Measurements from ENCODE around the gene KDM5A. TPM values are rescaled to one million over a fixed set of nuclear protein-coding genes. Genes with fewer than 3 reads are reported as not detected.
"Not testable (repeated sequence)": the region's sequence is repeated elsewhere in the genome, so short reads cannot be mapped to it uniquely, and the experiment has no call there.

The KDM5A gene
- polyA plus RNA-seq, 1 donor, result 25.9 TPM

GRCh38 chr12:304805-305204 lies 84.3 kb downstream of the KDM5A start:
- Histone ChIP-seq H3K36me3 (ENCODE audit: control insufficient read depth, insufficient read depth, low read length) (peaks cover 54% of the 10 kb centered on the region), H3K9me3 (ENCODE audit: control insufficient read depth, low read depth, low read length) (no peaks in the 10 kb centered on the region), H3K27me3 (ENCODE audit: control insufficient read depth, insufficient read depth, low read length) (no peaks in the 10 kb centered on the region), H3K27ac (ENCODE audit: low read length) (no peak overlapping the region), H3K4me3 (ENCODE audit: low read length) (no peak overlapping the region), H3K4me1 (ENCODE audit: control insufficient read depth, insufficient read depth, low read length) (no peaks in the 10 kb centered on the region)
- DNase-seq, result no peak
- WGBS (ENCODE audit: insufficient coverage, low lambda C conversion rate), result 100% methylated on average over 1 of the region's 5 CpGs

GRCh38 chr12:302766-303165 lies 86.4 kb downstream of the KDM5A start:
- DNase-seq; H3K9me3 ChIP-seq (ENCODE audit: control insufficient read depth, low read depth, low read length); H3K4me3 ChIP-seq (ENCODE audit: low read length); H3K4me1 ChIP-seq (ENCODE audit: control insufficient read depth, insufficient read depth, low read length); H3K27ac ChIP-seq (ENCODE audit: low read length); H3K27me3 ChIP-seq (ENCODE audit: control insufficient read depth, insufficient read depth, low read length): not testable (repeated sequence)
- H3K36me3 ChIP-seq (ENCODE audit: control insufficient read depth, insufficient read depth, low read length), result peaks cover 40% of the 10 kb centered on the region
- no CpG with 5 or more reads among the region's 3 CpGs for WGBS (ENCODE audit: insufficient coverage, low lambda C conversion rate)

- H3K4me1 ChIP-seq (ENCODE audit: control insufficient read depth, insufficient read depth, low read length); H3K4me3 ChIP-seq (ENCODE audit: low read length); H3K27me3 ChIP-seq (ENCODE audit: control insufficient read depth, insufficient read depth, low read length); H3K27ac ChIP-seq (ENCODE audit: low read length); DNase-seq; H3K9me3 ChIP-seq (ENCODE audit: control insufficient read depth, low read depth, low read length): not testable (repeated sequence)
- no CpG with 5 or more reads among the region's 1 CpG for WGBS (ENCODE audit: insufficient coverage, low lambda C conversion rate)
- H3K36me3 ChIP-seq (ENCODE audit: control insufficient read depth, insufficient read depth, low read length), result peaks cover 37% of the 10 kb centered on the region
Measured at GRCh38 chr12:300166-300565, 89.0 kb downstream of the KDM5A start.

- not testable (repeated sequence) for H3K9me3 ChIP-seq (ENCODE audit: control insufficient read depth, low read depth, low read length); H3K4me3 ChIP-seq (ENCODE audit: low read length); H3K27me3 ChIP-seq (ENCODE audit: control insufficient read depth, insufficient read depth, low read length); H3K4me1 ChIP-seq (ENCODE audit: control insufficient read depth, insufficient read depth, low read length); H3K27ac ChIP-seq (ENCODE audit: low read length); DNase-seq
- peaks cover 38% of the 10 kb centered on the region for H3K36me3 ChIP-seq (ENCODE audit: control insufficient read depth, insufficient read depth, low read length)
- WGBS (ENCODE audit: insufficient coverage, low lambda C conversion rate), result no CpG with 5 or more reads among the region's 5 CpGs
Measured at GRCh38 chr12:299511-299910, 89.6 kb downstream of the KDM5A start.

GRCh38 chr12:298059-298458 lies 91.1 kb downstream of the KDM5A start:
- H3K4me1 ChIP-seq (ENCODE audit: control insufficient read depth, insufficient read depth, low read length); DNase-seq; H3K27me3 ChIP-seq (ENCODE audit: control insufficient read depth, insufficient read depth, low read length); H3K27ac ChIP-seq (ENCODE audit: low read length); H3K9me3 ChIP-seq (ENCODE audit: control insufficient read depth, low read depth, low read length); H3K4me3 ChIP-seq (ENCODE audit: low read length): not testable (repeated sequence)
- no CpG with 5 or more reads among the region's 8 CpGs for WGBS (ENCODE audit: insufficient coverage, low lambda C conversion rate)
- peaks cover 39% of the 10 kb centered on the region for H3K36me3 ChIP-seq (ENCODE audit: control insufficient read depth, insufficient read depth, low read length)

GRCh38 chr12:295132-295531 lies 94.0 kb downstream of the KDM5A start:
- no peak for DNase-seq
- no peaks in the 10 kb centered on the region for H3K4me1 ChIP-seq (ENCODE audit: control insufficient read depth, insufficient read depth, low read length)
- no peaks in the 10 kb centered on the region for H3K9me3 ChIP-seq (ENCODE audit: control insufficient read depth, low read depth, low read length)
- H3K27ac ChIP-seq (ENCODE audit: low read length), result no peak overlapping the region
- no peak overlapping the region for H3K4me3 ChIP-seq (ENCODE audit: low read length)
- no peaks in the 10 kb centered on the region for H3K27me3 ChIP-seq (ENCODE audit: control insufficient read depth, insufficient read depth, low read length)
- 78% methylated on average over 1 of the region's 1 CpG for WGBS (ENCODE audit: insufficient coverage, low lambda C conversion rate)
- H3K36me3 ChIP-seq (ENCODE audit: control insufficient read depth, insufficient read depth, low read length), result peaks cover 55% of the 10 kb centered on the region

- no peak overlapping the region for H3K27ac ChIP-seq (ENCODE audit: low read length)
- no peaks in the 10 kb centered on the region for H3K9me3 ChIP-seq (ENCODE audit: control insufficient read depth, low read depth, low read length)
- no peaks in the 10 kb centered on the region for H3K4me1 ChIP-seq (ENCODE audit: control insufficient read depth, insufficient read depth, low read length)
- H3K4me3 ChIP-seq (ENCODE audit: low read length), result no peak overlapping the region
- WGBS (ENCODE audit: insufficient coverage, low lambda C conversion rate), result 96% methylated on average over 3 of the region's 5 CpGs
- peaks cover 58% of the 10 kb centered on the region for H3K36me3 ChIP-seq (ENCODE audit: control insufficient read depth, insufficient read depth, low read length)
- DNase-seq, result no peak
- no peaks in the 10 kb centered on the region for H3K27me3 ChIP-seq (ENCODE audit: control insufficient read depth, insufficient read depth, low read length)
Measured at GRCh38 chr12:293199-293598, 95.9 kb downstream of the KDM5A start.

GRCh38 chr12:292186-292585 lies 96.9 kb downstream of the KDM5A start:
- Histone ChIP-seq H3K36me3 (ENCODE audit: control insufficient read depth, insufficient read depth, low read length) (peaks cover 54% of the 10 kb centered on the region), H3K4me1 (ENCODE audit: control insufficient read depth, insufficient read depth, low read length) (no peaks in the 10 kb centered on the region), H3K4me3 (ENCODE audit: low read length) (no peak overlapping the region), H3K27ac (ENCODE audit: low read length) (no peak overlapping the region), H3K27me3 (ENCODE audit: control insufficient read depth, insufficient read depth, low read length) (no peaks in the 10 kb centered on the region), H3K9me3 (ENCODE audit: control insufficient read depth, low read depth, low read length) (no peaks in the 10 kb centered on the region)
- no peak for DNase-seq
- WGBS (ENCODE audit: insufficient coverage, low lambda C conversion rate), result no CpG with 5 or more reads among the region's 1 CpG

- Histone ChIP-seq H3K27ac (ENCODE audit: low read length) (no peak overlapping the region), H3K27me3 (ENCODE audit: control insufficient read depth, insufficient read depth, low read length) (no peaks in the 10 kb centered on the region), H3K4me3 (ENCODE audit: low read length) (no peak overlapping the region), H3K36me3 (ENCODE audit: control insufficient read depth, insufficient read depth, low read length) (peaks cover 54% of the 10 kb centered on the region), H3K4me1 (ENCODE audit: control insufficient read depth, insufficient read depth, low read length) (no peaks in the 10 kb centered on the region), H3K9me3 (ENCODE audit: control insufficient read depth, low read depth, low read length) (no peaks in the 10 kb centered on the region)
- DNase-seq, result no peak
- WGBS (ENCODE audit: insufficient coverage, low lambda C conversion rate), result 92% methylated on average over 1 of the region's 1 CpG
Measured at GRCh38 chr12:291153-291723, 97.9 kb downstream of the KDM5A start.

GRCh38 chr12:288687-289086 lies 100.4 kb downstream of the KDM5A start:
- no peak for DNase-seq
- Histone ChIP-seq H3K27me3 (ENCODE audit: control insufficient read depth, insufficient read depth, low read length) (no peaks in the 10 kb centered on the region), H3K4me1 (ENCODE audit: control insufficient read depth, insufficient read depth, low read length) (no peaks in the 10 kb centered on the region), H3K9me3 (ENCODE audit: control insufficient read depth, low read depth, low read length) (no peaks in the 10 kb centered on the region), H3K4me3 (ENCODE audit: low read length) (no peak overlapping the region), H3K36me3 (ENCODE audit: control insufficient read depth, insufficient read depth, low read length) (peaks cover 53% of the 10 kb centered on the region), H3K27ac (ENCODE audit: low read length) (no peak overlapping the region)
- no CpG with 5 or more reads among the region's 5 CpGs for WGBS (ENCODE audit: insufficient coverage, low lambda C conversion rate)

- DNase-seq, result no peak
- no peaks in the 10 kb centered on the region for H3K4me1 ChIP-seq (ENCODE audit: control insufficient read depth, insufficient read depth, low read length)
- WGBS (ENCODE audit: insufficient coverage, low lambda C conversion rate), result 83% methylated on average over 1 of the region's 5 CpGs
- peaks cover 40% of the 10 kb centered on the region for H3K36me3 ChIP-seq (ENCODE audit: control insufficient read depth, insufficient read depth, low read length)
- H3K27me3 ChIP-seq (ENCODE audit: control insufficient read depth, insufficient read depth, low read length), result no peaks in the 10 kb centered on the region
- H3K9me3 ChIP-seq (ENCODE audit: control insufficient read depth, low read depth, low read length), result no peaks in the 10 kb centered on the region
- no peak overlapping the region for H3K27ac ChIP-seq (ENCODE audit: low read length)
- H3K4me3 ChIP-seq (ENCODE audit: low read length), result no peak overlapping the region
Measured at GRCh38 chr12:286531-287300, 102.4 kb downstream of the KDM5A start.

Data from large intestine (tissue), 3 donors.